ENCODE measurements around the gene CCL21.
"Not testable (repeated sequence)": the region's sequence is repeated elsewhere in the genome, so short reads cannot be mapped to it uniquely, and the experiment has no call there.

CCL21 gene

GRCh38 chr9:34710023-34710422 is at the start of gene CCL21:
Gene CCL21, minus strand, starts transcription at chr9:34710136. Its CDS starts 70 bp downstream, at chr9:34710066.
- DNase-seq: no peak

GRCh38 chr9:34759432-34760134 is 49.6 kb upstream of the CCL21 start:
- no peak for DNase-seq

- DNase-seq: not testable (repeated sequence)
Measured at GRCh38 chr9:34750320-34750719, 40.4 kb upstream of the CCL21 start.

GRCh38 chr9:34746526-34746925 is 36.6 kb upstream of the CCL21 start:
- DNase-seq: no peak

GRCh38 chr9:34744295-34745221 is 34.6 kb upstream of the CCL21 start:
- DNase-seq: no peak

GRCh38 chr9:34742710-34743109 is 32.8 kb upstream of the CCL21 start:
- no peak for DNase-seq

- no peak for DNase-seq
Measured at GRCh38 chr9:34741628-34742027, 31.7 kb upstream of the CCL21 start.

- not testable (repeated sequence) for DNase-seq
Measured at GRCh38 chr9:34740176-34740575, 30.2 kb upstream of the CCL21 start.

- DNase-seq: no peak
Measured at GRCh38 chr9:34737677-34738260, 27.8 kb upstream of the CCL21 start.

- no peak for DNase-seq
Measured at GRCh38 chr9:34734720-34735119, 24.8 kb upstream of the CCL21 start.

GRCh38 chr9:34732886-34733285 is 22.9 kb upstream of the CCL21 start:
- no peak for DNase-seq

- no peak for DNase-seq
Measured at GRCh38 chr9:34732478-34732877, 22.5 kb upstream of the CCL21 start.

GRCh38 chr9:34723141-34723540 is 13.2 kb upstream of the CCL21 start:
- DNase-seq: no peak

GRCh38 chr9:34719769-34720025 is 9.8 kb upstream of the CCL21 start:
- not testable (repeated sequence) for DNase-seq

GRCh38 chr9:34719021-34719768 is 9.3 kb upstream of the CCL21 start:
- DNase-seq: no peak

GRCh38 chr9:34717996-34718614 is 8.2 kb upstream of the CCL21 start:
- no peak for DNase-seq

GRCh38 chr9:34716711-34717110 is 6.8 kb upstream of the CCL21 start:
- DNase-seq: no peak

- no peak for DNase-seq
Measured at GRCh38 chr9:34715639-34716215, 5.8 kb upstream of the CCL21 start.

- DNase-seq: no peak
Measured at GRCh38 chr9:34714007-34714406, 4.1 kb upstream of the CCL21 start.

GRCh38 chr9:34712140-34712539 is 2.2 kb upstream of the CCL21 start:
- DNase-seq: no peak

- DNase-seq: no peak
Measured at GRCh38 chr9:34709196-34709978, 549 bp downstream of the CCL21 start.

GRCh38 chr9:34707130-34707529 is 2.8 kb downstream of the CCL21 start:
- DNase-seq: no peak

Measured in stimulated activated CD4-positive, alpha-beta T cell treated with anti-CD3 and anti-CD28 coated beads, Interleukin-2, amount 100 ng/mL, for 48 hours (primary cell).